Globus pallidus (tissue), 1 donor: ENCODE results near the gene PLPPR1.

Experiments used
- DNase-seq: peaks from one replicate; pipeline ENCODE4 v3.0.0-alpha.2; 2015; ENCODE audit warnings: low spot score

Gene PLPPR1

DNA sequence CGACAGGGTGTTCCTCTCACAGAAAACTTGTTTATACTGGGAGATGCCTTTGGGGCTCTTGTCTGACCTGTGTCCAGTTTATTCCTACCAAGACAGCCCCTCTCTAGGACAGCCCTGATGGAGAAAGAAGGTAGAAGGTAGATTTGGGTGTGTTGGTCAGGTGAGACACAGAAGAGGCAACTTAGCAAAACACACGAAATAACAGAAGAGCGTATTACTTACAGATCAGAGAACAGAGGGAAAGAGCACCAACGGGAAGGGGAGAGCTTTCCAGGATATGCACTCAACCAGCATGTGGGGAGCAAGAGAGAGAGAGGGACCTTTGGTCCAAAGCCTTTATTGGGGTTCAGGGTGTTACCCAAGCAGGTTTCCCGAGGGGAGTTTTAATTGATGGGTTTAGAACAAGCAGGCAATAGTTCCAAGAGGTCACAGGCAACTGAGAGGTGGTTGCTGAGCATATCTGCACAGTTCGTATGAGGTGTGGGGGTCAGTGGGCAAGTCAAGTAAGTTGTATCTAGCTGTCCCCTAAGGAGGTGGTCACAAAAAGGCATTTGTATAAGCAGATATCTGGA, 324.5 kb downstream of the PLPPR1 start:
- no peak for DNase-seq

GRCh38 chr9:101353683-101354082, 325.2 kb downstream of the PLPPR1 start:
- no peak for DNase-seq

DNA sequence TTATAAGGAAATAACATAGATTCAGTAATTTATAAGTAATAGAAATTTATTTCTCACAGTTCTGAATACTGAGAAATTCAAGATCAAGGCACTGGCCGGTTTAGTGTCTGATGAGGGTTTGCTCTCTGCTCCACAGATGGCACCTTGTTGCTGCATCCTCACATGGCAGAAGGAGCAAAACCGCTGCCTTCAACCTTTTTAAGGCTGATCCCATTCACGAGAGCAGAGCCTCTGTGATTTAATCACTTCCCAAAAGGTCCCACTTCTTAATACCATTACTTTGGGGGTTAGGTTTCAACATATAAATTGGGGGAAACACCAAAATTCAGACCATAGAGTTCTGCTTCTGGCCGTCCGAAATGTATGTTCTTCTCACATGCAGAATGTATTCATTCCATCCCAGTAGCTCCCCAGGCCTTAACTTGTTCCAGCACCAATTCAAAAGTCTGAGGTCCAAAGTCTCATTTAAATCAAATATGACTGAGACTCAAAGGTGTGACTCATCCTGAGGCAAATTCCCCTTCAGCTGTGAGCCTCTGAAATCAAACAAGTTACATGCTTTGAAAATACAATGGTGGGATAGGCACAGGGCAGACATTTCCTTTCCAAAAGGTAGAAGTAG, 325.7 kb downstream of the PLPPR1 start:
- no peak for DNase-seq

DNA sequence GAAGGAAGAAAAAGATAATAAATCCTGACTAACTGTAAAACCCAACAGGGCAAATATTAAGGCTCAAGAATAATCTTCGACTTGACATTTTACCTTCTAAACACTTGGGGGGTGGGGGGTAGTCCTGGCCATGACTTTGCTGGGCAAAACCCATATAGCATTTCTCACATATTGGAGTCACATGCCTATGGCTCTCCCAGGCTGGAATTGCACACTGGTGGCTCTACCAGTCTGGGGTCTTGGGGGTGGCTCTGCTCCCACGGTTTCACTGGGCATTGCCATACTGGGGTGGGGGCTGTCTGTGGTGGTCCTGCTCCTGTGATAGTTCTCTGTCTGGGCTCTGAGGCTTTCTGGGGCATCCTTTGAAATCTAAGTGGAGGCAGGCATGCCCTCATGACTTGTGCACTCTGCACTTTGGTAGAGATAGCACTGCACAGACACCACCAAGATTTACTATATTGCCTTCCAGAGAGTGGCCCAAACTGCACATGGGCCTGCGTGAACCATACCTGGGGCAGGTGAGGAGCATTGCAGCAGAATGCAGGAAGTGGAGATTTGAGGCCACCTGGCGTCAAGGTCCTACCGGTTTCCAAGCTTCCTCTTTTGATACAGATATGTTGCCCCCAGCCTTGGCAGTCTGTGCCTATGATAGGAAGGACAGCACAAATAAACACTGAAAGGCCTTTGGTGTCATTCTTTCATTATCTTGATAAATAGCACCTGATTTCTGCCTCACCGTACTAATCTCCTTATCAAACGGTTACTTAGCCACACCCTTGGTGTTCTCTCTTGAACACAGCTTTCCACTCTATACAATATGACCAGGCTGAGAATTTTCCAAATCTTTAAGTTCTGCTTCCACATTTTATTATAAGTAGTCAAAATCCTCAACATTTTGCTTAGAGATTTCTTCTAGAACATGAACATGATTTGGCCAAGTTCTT, 326.5 kb downstream of the PLPPR1 start:
- no peak for DNase-seq

- no peak for DNase-seq
These were observed 328.1 kb downstream of the PLPPR1 start for GRCh38 chr9:101356619-101357018.

DNA sequence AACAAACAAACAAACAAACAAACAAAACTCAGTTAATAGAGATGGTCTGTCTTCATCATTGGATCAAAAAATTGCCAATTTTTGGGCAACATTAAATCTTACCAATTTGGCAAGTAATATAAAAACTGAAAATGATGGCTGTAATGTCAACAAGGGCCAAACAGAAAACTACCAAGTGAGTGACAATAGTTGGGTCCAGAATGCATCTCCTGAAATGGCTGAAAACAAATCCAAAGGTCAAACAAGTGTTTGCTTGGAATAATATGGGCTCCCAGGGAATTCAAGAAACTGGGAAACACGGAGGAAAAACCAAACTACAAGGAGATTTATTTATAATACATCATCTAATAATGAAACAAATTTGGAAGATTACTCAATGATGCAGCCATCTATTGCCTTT, 331.2 kb downstream of the PLPPR1 start:
- DNase-seq = no peak

- DNase-seq = no peak
These were observed 332.1 kb downstream of the PLPPR1 start for GRCh38 chr9:101360647-101361046.

- DNase-seq = no peak
These were observed 333.9 kb downstream of the PLPPR1 start for GRCh38 chr9:101362450-101362849.

DNA sequence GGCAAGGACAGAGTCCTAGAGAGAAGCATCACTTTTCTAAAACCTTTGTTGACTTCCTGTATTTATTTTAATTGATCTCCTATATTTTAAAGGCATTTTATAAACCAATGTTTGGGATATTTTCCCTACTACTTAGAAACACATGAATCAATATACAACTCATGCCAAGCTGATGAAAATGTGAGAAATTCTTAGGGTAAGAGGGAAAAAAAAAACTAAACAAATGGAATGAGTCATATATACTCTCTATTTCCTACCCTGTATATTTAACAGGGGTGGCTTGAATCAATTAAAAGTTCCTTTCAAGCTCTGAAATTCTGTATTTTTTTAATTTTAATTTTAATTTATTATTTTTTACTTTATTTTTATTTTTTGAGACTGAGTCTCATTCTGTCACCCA, 336.7 kb downstream of the PLPPR1 start:
- DNase-seq = no peak

DNA sequence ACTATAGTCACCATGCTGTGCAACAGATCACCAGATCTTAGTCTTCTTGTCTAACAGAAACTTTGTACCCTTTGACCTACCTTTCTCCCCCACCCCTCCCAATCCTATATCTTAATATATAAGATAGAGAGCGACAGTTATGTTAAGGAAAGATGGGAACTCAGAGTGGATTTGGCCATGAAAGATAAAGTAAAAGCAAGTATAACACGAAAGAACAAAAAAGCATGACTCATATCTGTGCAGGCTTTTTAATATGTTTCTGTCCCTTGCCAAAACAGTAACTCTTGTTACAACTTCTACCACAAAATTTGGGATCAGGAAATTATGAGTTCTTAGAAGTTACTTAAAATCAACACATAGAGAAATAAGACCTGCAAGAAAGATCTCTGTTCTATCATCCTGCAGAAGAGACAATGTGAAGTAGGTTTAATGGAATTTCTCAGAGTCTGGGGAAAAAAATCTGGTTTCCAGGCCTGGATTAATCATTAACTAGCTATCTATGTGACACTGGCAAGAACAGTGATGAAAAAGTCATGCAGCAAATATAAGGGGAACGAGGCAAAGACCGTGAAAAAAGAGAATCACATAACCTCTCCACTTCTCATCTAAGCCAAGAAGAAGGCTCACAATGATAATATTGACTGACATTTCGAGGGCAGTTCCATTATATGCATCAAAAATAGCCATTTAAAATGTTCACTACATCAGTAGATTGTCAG, 337.7 kb downstream of the PLPPR1 start:
- DNase-seq = no peak

- DNase-seq = no peak
These were observed 338.8 kb downstream of the PLPPR1 start for GRCh38 chr9:101367323-101367722.

- no peak for DNase-seq
These were observed 340.8 kb downstream of the PLPPR1 start for GRCh38 chr9:101369286-101369685.

GRCh38 chr9:101369884-101370531, 341.5 kb downstream of the PLPPR1 start:
- DNase-seq = no peak

- no peak for DNase-seq
These were observed 343.3 kb downstream of the PLPPR1 start for GRCh38 chr9:101371813-101372212.

- DNase-seq = no peak
These were observed 344.0 kb downstream of the PLPPR1 start for GRCh38 chr9:101372327-101373118.
